ENCODE results near the gene PLA1A.

Gene PLA1A

DNA sequence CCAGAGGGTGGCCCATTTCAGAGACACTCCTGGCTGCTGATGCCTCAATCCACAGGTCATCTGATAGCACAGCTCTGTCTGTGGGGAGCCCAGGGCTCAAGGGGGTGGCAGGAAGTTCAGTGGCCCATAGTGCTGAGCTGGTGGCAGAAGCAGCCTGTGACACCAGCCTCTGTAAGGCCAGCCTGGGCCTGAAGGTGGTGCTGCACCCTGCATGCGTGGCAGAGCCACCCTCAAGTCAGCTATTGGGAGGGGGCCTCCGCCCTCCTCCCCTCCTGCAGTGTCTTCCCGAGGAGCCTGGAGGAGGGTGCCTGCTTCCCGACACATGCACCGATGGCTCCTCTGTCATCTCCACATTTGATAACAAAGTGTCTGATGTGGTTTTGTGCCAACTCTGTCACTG lies 3.0 kb downstream of the PLA1A start:
- TF ChIP-seq CTCF (IDR thresholded peaks at IDR 0.05; ENCODE audit: low read depth, low read length) = peak; percentile 80
- H3K4me1 ChIP-seq = peaks cover 5% of the 10 kb centered on the region; the same call in 1 of the 2 replicates
- H3K27me3 ChIP-seq = no peaks in the 10 kb centered on the region
- H3K4me3 ChIP-seq (ENCODE audit: low read depth, low read length) = no peak overlapping the region
- H3K36me3 ChIP-seq = no peaks in the 10 kb centered on the region
- H3K9me3 ChIP-seq = no peaks in the 10 kb centered on the region
- DNase-seq = peak; percentile 69

- no peak for DNase-seq
- TF ChIP-seq CTCF (IDR thresholded peaks at IDR 0.05; ENCODE audit: low read depth, low read length) = no peak
- H3K4me1 ChIP-seq = peaks cover 4% of the 10 kb centered on the region; the same call in 1 of the 2 replicates
- no peaks in the 10 kb centered on the region for H3K9me3 ChIP-seq
- no peaks in the 10 kb centered on the region for H3K36me3 ChIP-seq
- H3K27me3 ChIP-seq = no peaks in the 10 kb centered on the region
- no peak overlapping the region for H3K4me3 ChIP-seq (ENCODE audit: low read depth, low read length)
Observed at GRCh38 chr3:119601154-119601553, 3.5 kb downstream of the PLA1A start.

GRCh38 chr3:119602676-119603075 lies 5.0 kb downstream of the PLA1A start:
- Histone ChIP-seq H3K27me3 (no peaks in the 10 kb centered on the region), H3K4me3 (ENCODE audit: low read depth, low read length) (no peak overlapping the region), H3K4me1 (peaks cover 4% of the 10 kb centered on the region; the same call in 1 of the 2 replicates), H3K36me3 (no peaks in the 10 kb centered on the region), H3K9me3 (no peaks in the 10 kb centered on the region)
- no peak for DNase-seq
- TF ChIP-seq CTCF (IDR thresholded peaks at IDR 0.05; ENCODE audit: low read depth, low read length) = no peak

DNA sequence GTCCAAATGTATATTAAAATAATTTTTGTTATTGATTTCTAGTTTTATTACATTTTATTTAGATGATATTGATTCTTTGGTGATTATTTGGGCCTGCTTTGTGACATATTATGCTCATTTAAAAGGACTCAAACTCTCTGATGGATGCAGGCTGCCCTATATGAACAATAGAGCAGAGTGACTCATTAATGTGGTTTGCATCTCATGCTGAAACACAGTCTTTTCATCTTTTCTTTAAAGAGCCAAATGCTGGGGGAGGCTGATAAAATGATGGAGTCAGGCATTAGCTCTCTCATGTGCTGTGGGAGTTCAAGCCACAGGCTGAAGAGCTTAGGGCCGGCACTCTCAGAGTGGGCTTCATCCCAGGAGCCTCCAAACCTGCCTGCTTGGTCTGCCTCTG lies 7.2 kb downstream of the PLA1A start:
- Histone ChIP-seq H3K4me3 (ENCODE audit: low read depth, low read length) (no peak overlapping the region), H3K4me1 (peaks cover 4% of the 10 kb centered on the region; the same call in 1 of the 2 replicates), H3K27me3 (no peaks in the 10 kb centered on the region), H3K9me3 (no peaks in the 10 kb centered on the region), H3K36me3 (no peaks in the 10 kb centered on the region)
- no peak for DNase-seq
- no peak for TF ChIP-seq CTCF (IDR thresholded peaks at IDR 0.05; ENCODE audit: low read depth, low read length)

GRCh38 chr3:119608405-119609000 lies 10.8 kb downstream of the PLA1A start:
- Histone ChIP-seq H3K27me3 (no peaks in the 10 kb centered on the region), H3K9me3 (no peaks in the 10 kb centered on the region), H3K36me3 (no peaks in the 10 kb centered on the region), H3K4me3 (ENCODE audit: low read depth, low read length) (no peak overlapping the region), H3K4me1 (no peaks in the 10 kb centered on the region)
- DNase-seq = no peak
- TF ChIP-seq CTCF (IDR thresholded peaks at IDR 0.05; ENCODE audit: low read depth, low read length) = no peak

- Histone ChIP-seq H3K4me3 (ENCODE audit: low read depth, low read length) (no peak overlapping the region), H3K36me3 (no peaks in the 10 kb centered on the region), H3K4me1 (no peaks in the 10 kb centered on the region), H3K9me3 (no peaks in the 10 kb centered on the region), H3K27me3 (no peaks in the 10 kb centered on the region)
- no peak for DNase-seq
- no peak for TF ChIP-seq CTCF (IDR thresholded peaks at IDR 0.05; ENCODE audit: low read depth, low read length)
Observed at GRCh38 chr3:119609301-119609700, 11.6 kb downstream of the PLA1A start.
